GM18499 (cell line): ENCODE results near the gene KLF5.

Source experiments
- ATAC-seq: cut with Tn5 transposase; IDR thresholded peaks from one replicate; pipeline ENCODE4 v1.9.1; 2021; ENCODE audit warnings: moderate number of reproducible peaks; ENCODE audit not compliant: insufficient read depth, unreplicated experiment

KLF5 gene

GRCh38 chr13:73059460-73060250, 850 bp downstream of the KLF5 start:
- ATAC-seq = peak; percentile 24

GRCh38 chr13:73060251-73061160, 1.7 kb downstream of the KLF5 start:
- no peak for ATAC-seq

GRCh38 chr13:73061473-73061872, 2.7 kb downstream of the KLF5 start:
- ATAC-seq = no peak

GRCh38 chr13:73061876-73062275, 3.1 kb downstream of the KLF5 start:
- no peak for ATAC-seq

- ATAC-seq = no peak
Observed at GRCh38 chr13:73062468-73062867, 3.7 kb downstream of the KLF5 start.

- ATAC-seq = no peak
Observed at GRCh38 chr13:73063166-73063565, 4.4 kb downstream of the KLF5 start.

GRCh38 chr13:73065036-73065435, 6.2 kb downstream of the KLF5 start:
- no peak for ATAC-seq

GRCh38 chr13:73065665-73066340, 7.0 kb downstream of the KLF5 start:
- ATAC-seq = no peak

- ATAC-seq = no peak
Observed at GRCh38 chr13:73069206-73069805, 10.5 kb downstream of the KLF5 start.

GRCh38 chr13:73070451-73071098, 11.8 kb downstream of the KLF5 start:
- no peak for ATAC-seq

- no peak for ATAC-seq
Observed at GRCh38 chr13:73072239-73072900, 13.6 kb downstream of the KLF5 start.

- ATAC-seq = no peak
Observed at GRCh38 chr13:73073050-73073449, 14.2 kb downstream of the KLF5 start.

GRCh38 chr13:73074014-73074413, 15.2 kb downstream of the KLF5 start:
- ATAC-seq = no peak

- no peak for ATAC-seq
Observed at GRCh38 chr13:73074926-73075325, 16.1 kb downstream of the KLF5 start.

- no peak for ATAC-seq
Observed at GRCh38 chr13:73075546-73075945, 16.7 kb downstream of the KLF5 start.

- ATAC-seq = no peak
Observed at GRCh38 chr13:73075954-73076353, 17.1 kb downstream of the KLF5 start.

- ATAC-seq = no peak
Observed at GRCh38 chr13:73077865-73078264, 19.1 kb downstream of the KLF5 start.

- ATAC-seq = no peak
Observed at GRCh38 chr13:73079359-73079758, 20.6 kb downstream of the KLF5 start.

GRCh38 chr13:73081256-73081915, 22.6 kb downstream of the KLF5 start:
- ATAC-seq = no peak
